Endothelial cell of umbilical vein (primary cell): ENCODE measurements around the gene FAM131C. TPM values are rescaled to one million over a fixed set of nuclear protein-coding genes. Genes with fewer than 3 reads are reported as not detected.

Experiments used
- BruUV-seq: library from RNA; stranded (reverse); fragments of 400-500 nt; replicated peaks from 2 replicates; lab custom pipeline; 2021; lab: Mats Ljungman, UMichigan
- CTCF ChIA-PET: fragments of 300-600, 350-600 bp; sonication (Branson Sonifier 250); formaldehyde crosslinking; loops from one replicate; lab custom pipeline; 2021; ENCODE audit warnings: antibody characterized with exemption, inconsistent platforms; lab: Charles Lee
- POLR2A ChIA-PET: fragments of 300-600, 350-600 bp; sonication (Branson Sonifier 250); formaldehyde crosslinking; loops from one replicate; lab custom pipeline; 2021; ENCODE audit warnings: antibody characterized with exemption, inconsistent platforms; lab: Charles Lee
- DNase-seq: peaks from one replicate; pipeline ENCODE4 v3.0.0-alpha.2; 2011; ENCODE audit warnings: low read depth, low spot score
- FAIRE-seq: peaks from 2 replicates; lab custom pipeline; 2011; peaks lifted over from hg19 to GRCh38; lab: Jason Lieb, UNC
- H2AFZ ChIP-seq: 2 replicates; pipeline ENCODE4 v1.6.0; 2012; ENCODE audit warnings: low read depth, low read length, control low read depth, inconsistent platforms
- H3K27ac ChIP-seq: 2 replicates; pipeline ENCODE4 v1.5.1; 2011; ENCODE audit warnings: low read depth, mild to moderate bottlenecking, control low read depth, low read length, moderate library complexity; ENCODE audit not compliant: insufficient read depth
- H3K27me3 ChIP-seq, 2 experiments: 2 replicates each; pipeline versions ENCODE4 v1.6.0 to v1.6.1; 2011; ENCODE audit warnings: low read length in 2 of 2, mixed read lengths in 1 of 2; ENCODE audit not compliant: control insufficient read depth in 2 of 2, insufficient read depth in 2 of 2
- H3K36me3 ChIP-seq, 2 experiments: 2 replicates in 1 of 2; 3 replicates in 1 of 2; pipeline ENCODE4 v1.5.1; 2011; ENCODE audit warnings: low read length in 2 of 2, mild to moderate bottlenecking in 1 of 2, moderate library complexity in 1 of 2; ENCODE audit not compliant: control insufficient read depth in 2 of 2, insufficient read depth in 2 of 2; ENCODE audit errors: extremely low read depth in 1 of 2
- H3K4me1 ChIP-seq: 3 replicates; pipeline ENCODE4 v1.5.1; 2011; ENCODE audit warnings: mild to moderate bottlenecking, low read length; ENCODE audit not compliant: control insufficient read depth, insufficient read depth; ENCODE audit errors: extremely low read depth
- H3K4me2 ChIP-seq: 2 replicates; pipeline ENCODE4 v1.6.1; 2011; ENCODE audit warnings: low read length, control low read depth, mixed read lengths; ENCODE audit not compliant: insufficient read depth
- H3K4me3 ChIP-seq, 3 experiments: fragments of 200-600 bp in 1 of 3; sonication (generic), shearing (Covaris generic) in 1 of 3; replicated peaks in 1 of 3; 2 replicates each; pipeline ENCODE4 v1.5.1; 2011 to 2016; ENCODE audit warnings: control low read depth in 3 of 3, low read length in 3 of 3, mild to moderate bottlenecking in 2 of 3, inconsistent platforms in 1 of 3, low read depth in 1 of 3, moderate library complexity in 1 of 3; ENCODE audit not compliant: insufficient read depth in 1 of 3
- H3K79me2 ChIP-seq: 2 replicates; pipeline ENCODE4 v1.6.0; 2012; ENCODE audit warnings: low read length, inconsistent platforms; ENCODE audit not compliant: control insufficient read depth, insufficient read depth
- H3K9ac ChIP-seq: replicated peaks from 2 replicates; pipeline ENCODE3; 2011; ENCODE audit warnings: low read length, control low read depth; ENCODE audit not compliant: insufficient read depth; ENCODE audit errors: extremely low read depth
- H3K9me1 ChIP-seq: replicated peaks from 3 replicates; pipeline ENCODE4 v1.6.0; 2011; ENCODE audit warnings: mild to moderate bottlenecking, low read length; ENCODE audit not compliant: control insufficient read depth, insufficient read depth; ENCODE audit errors: extremely low read depth
- H3K9me3 ChIP-seq: replicated peaks from 2 replicates; pipeline ENCODE4 v1.5.1; 2012; ENCODE audit warnings: low read length, inconsistent platforms; ENCODE audit not compliant: control insufficient read depth, insufficient read depth
- H4K20me1 ChIP-seq: replicated peaks from 2 replicates; pipeline ENCODE3; 2011; ENCODE audit warnings: mild to moderate bottlenecking, low read length; ENCODE audit not compliant: control insufficient read depth, insufficient read depth; ENCODE audit errors: extremely low read depth
- EZH2 ChIP-seq: IDR thresholded peaks from 2 replicates; pipeline ENCODE4 v1.6.1; 2012; ENCODE audit warnings: borderline replicate concordance, low read depth, mild to moderate bottlenecking, moderate library complexity, low read length, inconsistent platforms; ENCODE audit not compliant: severe bottlenecking
- FOS ChIP-seq: IDR thresholded peaks from 2 replicates; pipeline ENCODE4 v1.6.1; 2011; ENCODE audit warnings: mild to moderate bottlenecking, low read length, moderate library complexity, borderline replicate concordance; ENCODE audit not compliant: insufficient read depth
- GATA2 ChIP-seq: IDR thresholded peaks from 2 replicates; pipeline ENCODE4 v1.7.0; 2011; ENCODE audit warnings: low read depth, mild to moderate bottlenecking, moderate library complexity, mixed read lengths, low read length; ENCODE audit not compliant: insufficient read length, insufficient read depth
- JUN ChIP-seq: IDR thresholded peaks from 2 replicates; pipeline ENCODE4 v1.6.1; 2011; ENCODE audit warnings: borderline replicate concordance, low read depth; ENCODE audit not compliant: insufficient read length, insufficient read depth
- MAX ChIP-seq: IDR thresholded peaks from 2 replicates; pipeline ENCODE4 v1.6.1; 2011; ENCODE audit not compliant: insufficient read depth, insufficient read length
- MYC ChIP-seq: IDR thresholded peaks from one replicate; pipeline ENCODE4 v1.6.1; 2011; ENCODE audit warnings: mild to moderate bottlenecking, low read depth, low read length
- POLR2A ChIP-seq: IDR thresholded peaks from 2 replicates; pipeline ENCODE4 v1.6.1; 2012; ENCODE audit warnings: low read depth, mild to moderate bottlenecking, control low read depth, low read length
- POLR2AphosphoS5 ChIP-seq: IDR thresholded peaks from 2 replicates; pipeline ENCODE4 v1.6.1; 2012; ENCODE audit warnings: low read depth, mild to moderate bottlenecking, control low read depth, low read length, moderate library complexity; ENCODE audit not compliant: insufficient read depth
- dilution Hi-C: fragments of 300-500 bp; cut with MboI; formaldehyde crosslinking; loops from one replicate; pipeline ENCODE4 v1.15.0; 2019; ENCODE audit warnings: low sequenced_read_pairs; ENCODE audit not compliant: extremely low pct_ligation_motif_present
- intact Hi-C: fragments of 100-400 bp; cut with micrococcal nuclease; formaldehyde crosslinking; loops from one replicate; pipeline ENCODE4 v1.10.0; 2022
- polyA plus RNA-seq, 4 experiments: library from polyadenylated mRNA; depleted of rRNA in 3 of 4; stranded (reverse) in 3 of 4; unstranded in 1 of 4; fragments of >200 nt; gene quantifications; 2 replicates each; pipeline versions ENCODE4 v1.2.1 to v1.2.3, GENCODE V29; 2011 to 2012; ENCODE audit warnings: missing spikeins in 1 of 4
- total RNA-seq: library from RNA; stranded (reverse); gene quantifications from 2 replicates; pipeline ENCODE4 v1.2.3, GENCODE V29; 2021
- TF ChIP-seq, protein P1 (sequence below), 2 donors: IDR thresholded peaks; 1 replicate in 1 of 2; 2 replicates in 1 of 2; pipeline ENCODE4 v1.5.1; 2011; ENCODE audit warnings: low read length in 2 of 2, mild to moderate bottlenecking in 2 of 2, moderate library complexity in 2 of 2, control low read depth in 1 of 2, inconsistent platforms in 1 of 2, low read depth in 1 of 2; ENCODE audit not compliant: insufficient read depth in 1 of 2; ENCODE audit errors: extremely low read depth in 1 of 2

Gene FAM131C
- total and polyA plus RNA-seq, 2 donors (not counting 3 experiments of a cell fraction or from before 2014, with no cell fraction given) = 0.23 TPM; not detected in 1

GRCh38 chr1:16118706-16119105 is 45.3 kb upstream of the FAM131C start:
- Histone ChIP-seq H3K27ac (no peak overlapping the region), H3K27me3 (no peaks in the 10 kb centered on the region), H3K36me3 (peaks cover 2 to 11% of the 10 kb centered on the region in 2 experiments), H3K9me1 (no peaks in the 10 kb centered on the region), H4K20me1 (no peaks in the 10 kb centered on the region), H3K9ac (no peak overlapping the region), H3K4me2 (no peak overlapping the region), H3K79me2 (no peaks in the 10 kb centered on the region), H3K4me1 (no peaks in the 10 kb centered on the region), H2AFZ (no peak overlapping the region), H3K9me3 (no peaks in the 10 kb centered on the region), H3K4me3 (no peak overlapping the region)
- POLR2A ChIA-PET = no interaction called here
- CTCF ChIA-PET = interaction anchor here (0.6 to 2.1 kb wide), 2 partner anchors 26 to 36 kb away, joined by 3 to 13 read pairs; no protein-coding TSS in a partner anchor
- dilution Hi-C loops (no loop called here), intact Hi-C loops (no loop called here)
- FAIRE-seq (no peak), DNase-seq (no peak)
- BruUV-seq = no TSS peak
- TF ChIP-seq EZH2 (no peak), MYC (no peak), GATA2 (no peak), FOS (no peak), MAX (no peak), POLR2AphosphoS5 (no peak), JUN (no peak), POLR2A (no peak)
- TF ChIP-seq, protein P1, sequence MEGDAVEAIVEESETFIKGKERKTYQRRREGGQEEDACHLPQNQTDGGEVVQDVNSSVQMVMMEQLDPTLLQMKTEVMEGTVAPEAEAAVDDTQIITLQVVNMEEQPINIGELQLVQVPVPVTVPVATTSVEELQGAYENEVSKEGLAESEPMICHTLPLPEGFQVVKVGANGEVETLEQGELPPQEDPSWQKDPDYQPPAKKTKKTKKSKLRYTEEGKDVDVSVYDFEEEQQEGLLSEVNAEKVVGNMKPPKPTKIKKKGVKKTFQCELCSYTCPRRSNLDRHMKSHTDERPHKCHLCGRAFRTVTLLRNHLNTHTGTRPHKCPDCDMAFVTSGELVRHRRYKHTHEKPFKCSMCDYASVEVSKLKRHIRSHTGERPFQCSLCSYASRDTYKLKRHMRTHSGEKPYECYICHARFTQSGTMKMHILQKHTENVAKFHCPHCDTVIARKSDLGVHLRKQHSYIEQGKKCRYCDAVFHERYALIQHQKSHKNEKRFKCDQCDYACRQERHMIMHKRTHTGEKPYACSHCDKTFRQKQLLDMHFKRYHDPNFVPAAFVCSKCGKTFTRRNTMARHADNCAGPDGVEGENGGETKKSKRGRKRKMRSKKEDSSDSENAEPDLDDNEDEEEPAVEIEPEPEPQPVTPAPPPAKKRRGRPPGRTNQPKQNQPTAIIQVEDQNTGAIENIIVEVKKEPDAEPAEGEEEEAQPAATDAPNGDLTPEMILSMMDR (IDR thresholded peaks at IDR 0.05; ENCODE audit: extremely low read depth in 1 of 2, insufficient read depth in 1 of 2, low read depth in 1 of 2, low read length in 2 of 2) = no peak
